ENCODE measurements around the gene NACAD.
A peak's percentile ranks its signal among the peaks of the same experiment; 100 is the strongest.

The NACAD gene, protein sequence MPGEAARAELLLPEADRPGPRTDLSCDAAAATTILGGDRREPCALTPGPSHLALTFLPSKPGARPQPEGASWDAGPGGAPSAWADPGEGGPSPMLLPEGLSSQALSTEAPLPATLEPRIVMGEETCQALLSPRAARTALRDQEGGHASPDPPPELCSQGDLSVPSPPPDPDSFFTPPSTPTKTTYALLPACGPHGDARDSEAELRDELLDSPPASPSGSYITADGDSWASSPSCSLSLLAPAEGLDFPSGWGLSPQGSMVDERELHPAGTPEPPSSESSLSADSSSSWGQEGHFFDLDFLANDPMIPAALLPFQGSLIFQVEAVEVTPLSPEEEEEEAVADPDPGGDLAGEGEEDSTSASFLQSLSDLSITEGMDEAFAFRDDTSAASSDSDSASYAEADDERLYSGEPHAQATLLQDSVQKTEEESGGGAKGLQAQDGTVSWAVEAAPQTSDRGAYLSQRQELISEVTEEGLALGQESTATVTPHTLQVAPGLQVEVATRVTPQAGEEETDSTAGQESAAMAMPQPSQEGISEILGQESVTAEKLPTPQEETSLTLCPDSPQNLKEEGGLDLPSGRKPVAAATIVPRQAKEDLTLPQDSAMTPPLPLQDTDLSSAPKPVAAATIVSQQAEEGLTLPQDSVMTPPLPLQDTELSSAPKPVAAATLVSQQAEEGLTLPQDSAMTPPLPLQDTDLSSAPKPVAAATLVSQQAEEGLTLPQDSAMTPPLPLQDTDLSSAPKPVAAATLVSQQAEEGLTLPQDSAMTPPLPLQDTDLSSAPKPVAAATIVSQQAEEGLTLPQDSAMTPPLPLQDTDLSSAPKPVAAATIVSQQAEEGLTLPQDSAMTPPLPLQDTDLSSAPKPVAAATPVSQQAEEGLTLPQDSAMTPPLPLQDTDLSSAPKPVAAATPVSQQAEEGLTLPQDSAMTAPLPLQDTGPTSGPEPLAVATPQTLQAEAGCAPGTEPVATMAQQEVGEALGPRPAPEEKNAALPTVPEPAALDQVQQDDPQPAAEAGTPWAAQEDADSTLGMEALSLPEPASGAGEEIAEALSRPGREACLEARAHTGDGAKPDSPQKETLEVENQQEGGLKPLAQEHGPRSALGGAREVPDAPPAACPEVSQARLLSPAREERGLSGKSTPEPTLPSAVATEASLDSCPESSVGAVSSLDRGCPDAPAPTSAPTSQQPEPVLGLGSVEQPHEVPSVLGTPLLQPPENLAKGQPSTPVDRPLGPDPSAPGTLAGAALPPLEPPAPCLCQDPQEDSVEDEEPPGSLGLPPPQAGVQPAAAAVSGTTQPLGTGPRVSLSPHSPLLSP (N-terminal part only)

DNA sequence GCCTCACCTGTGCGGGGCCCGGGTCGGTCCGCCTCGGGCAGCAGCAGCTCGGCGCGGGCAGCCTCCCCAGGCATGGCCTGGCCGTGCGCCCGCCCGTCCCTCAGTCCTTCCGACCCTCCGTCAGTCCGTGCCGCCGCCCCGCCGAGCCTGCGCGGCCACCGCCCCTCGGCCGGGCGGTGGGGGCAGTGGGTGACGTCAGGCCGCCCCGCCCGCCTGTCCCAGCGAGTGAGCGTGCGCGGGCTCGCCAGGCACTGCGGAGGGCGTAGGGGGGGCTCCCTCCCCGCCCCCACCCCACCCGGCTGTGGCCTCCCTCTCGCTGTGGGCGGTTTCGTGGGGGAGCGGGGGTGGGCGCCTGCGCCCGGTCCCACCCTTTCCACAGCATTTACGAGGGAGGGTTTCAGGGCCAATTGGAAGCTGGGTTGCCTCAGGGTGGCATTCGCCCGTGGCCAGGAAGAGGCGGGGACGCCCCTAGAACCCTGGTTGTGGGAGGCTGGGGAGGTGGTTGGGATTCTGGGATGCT, at the start of gene NACAD:
Gene NACAD (minus strand): TSS at position 149 of the 520 bp plus-strand sequence. CDS start 75 bp downstream, at position 74.
- no peaks in the 10 kb centered on the region for H3K36me3 ChIP-seq (ENCODE audit: control insufficient read depth, insufficient read depth, low read length)
- no peak within 1 kb of the TSS for H3K27ac ChIP-seq
- no peaks in the 10 kb centered on the region for H3K79me2 ChIP-seq
- H3K4me2 ChIP-seq (ENCODE audit: low read length), result peak within 1 kb of the TSS; percentile 13
- TF ChIP-seq, protein P1, sequence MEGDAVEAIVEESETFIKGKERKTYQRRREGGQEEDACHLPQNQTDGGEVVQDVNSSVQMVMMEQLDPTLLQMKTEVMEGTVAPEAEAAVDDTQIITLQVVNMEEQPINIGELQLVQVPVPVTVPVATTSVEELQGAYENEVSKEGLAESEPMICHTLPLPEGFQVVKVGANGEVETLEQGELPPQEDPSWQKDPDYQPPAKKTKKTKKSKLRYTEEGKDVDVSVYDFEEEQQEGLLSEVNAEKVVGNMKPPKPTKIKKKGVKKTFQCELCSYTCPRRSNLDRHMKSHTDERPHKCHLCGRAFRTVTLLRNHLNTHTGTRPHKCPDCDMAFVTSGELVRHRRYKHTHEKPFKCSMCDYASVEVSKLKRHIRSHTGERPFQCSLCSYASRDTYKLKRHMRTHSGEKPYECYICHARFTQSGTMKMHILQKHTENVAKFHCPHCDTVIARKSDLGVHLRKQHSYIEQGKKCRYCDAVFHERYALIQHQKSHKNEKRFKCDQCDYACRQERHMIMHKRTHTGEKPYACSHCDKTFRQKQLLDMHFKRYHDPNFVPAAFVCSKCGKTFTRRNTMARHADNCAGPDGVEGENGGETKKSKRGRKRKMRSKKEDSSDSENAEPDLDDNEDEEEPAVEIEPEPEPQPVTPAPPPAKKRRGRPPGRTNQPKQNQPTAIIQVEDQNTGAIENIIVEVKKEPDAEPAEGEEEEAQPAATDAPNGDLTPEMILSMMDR (IDR thresholded peaks at IDR 0.05), result no peak
- H3K27me3 ChIP-seq (ENCODE audit: control insufficient read depth, insufficient read depth, low read length), result no peaks in the 10 kb centered on the region
- H3K9me3 ChIP-seq (ENCODE audit: control insufficient read depth, low read length), result no peaks in the 10 kb centered on the region
- peak within 1 kb of the TSS; percentile 86 for H2AFZ ChIP-seq
- H3K4me1 ChIP-seq, result no peaks in the 10 kb centered on the region
- no peak within 1 kb of the TSS for H3K9ac ChIP-seq
- H3K4me3 ChIP-seq (ENCODE audit: low read depth, low read length), result no peak within 1 kb of the TSS

DNA sequence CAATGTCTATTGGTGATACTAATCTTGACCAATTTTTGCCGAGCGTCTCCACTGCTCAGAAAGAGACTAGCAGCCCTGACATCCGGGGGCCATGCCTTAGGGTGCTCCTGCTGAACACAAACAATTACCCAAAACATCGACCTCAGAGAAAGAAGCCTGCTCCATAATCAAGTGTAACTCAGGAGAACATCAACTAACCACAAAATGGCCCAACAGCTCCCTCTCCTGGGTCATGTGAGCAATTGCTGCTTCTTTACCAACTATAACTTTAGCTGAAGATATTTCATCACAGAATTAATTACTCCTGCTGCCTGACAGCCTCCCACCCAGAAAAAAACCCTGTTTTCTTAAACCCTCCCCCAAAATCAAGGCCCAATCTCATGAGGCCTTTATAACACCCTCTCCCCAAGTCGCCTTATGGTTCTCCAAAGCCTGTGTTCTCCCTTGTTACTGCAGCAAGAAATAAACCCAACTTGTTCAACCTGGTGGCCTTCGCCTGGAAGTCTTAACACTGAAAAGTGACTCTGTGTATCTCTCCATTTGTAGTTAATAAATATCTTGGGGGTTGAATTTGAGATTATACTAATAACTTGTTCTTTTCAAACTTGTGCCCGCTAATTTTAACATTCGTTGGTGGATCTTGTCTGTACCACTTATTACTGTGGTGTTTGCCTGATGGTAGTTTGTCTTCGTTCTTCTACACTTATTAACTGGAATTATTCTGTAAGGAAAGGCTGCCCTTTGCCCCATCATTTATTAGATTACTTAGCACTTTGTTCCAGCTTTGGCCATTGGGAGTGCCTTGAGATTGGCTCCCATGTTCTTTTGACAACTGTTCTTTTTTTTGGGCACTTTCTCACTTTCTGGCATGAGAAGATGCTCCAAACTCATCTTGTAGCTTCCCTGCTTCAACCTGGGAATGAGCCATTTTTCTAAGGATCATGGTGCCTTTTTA, 47.6 kb upstream of the NACAD start:
- no peaks in the 10 kb centered on the region for H3K4me1 ChIP-seq
- H3K27me3 ChIP-seq (ENCODE audit: control insufficient read depth, insufficient read depth, low read length), result no peaks in the 10 kb centered on the region
- no peaks in the 10 kb centered on the region for H3K36me3 ChIP-seq (ENCODE audit: control insufficient read depth, insufficient read depth, low read length)
- peak overlapping the region; percentile 47 for H2AFZ ChIP-seq
- H3K4me2 ChIP-seq (ENCODE audit: low read length), result no peak overlapping the region
- TF ChIP-seq, protein P1 (IDR thresholded peaks at IDR 0.05), result peak; percentile 81
- H3K79me2 ChIP-seq, result no peaks in the 10 kb centered on the region
- H3K4me3 ChIP-seq (ENCODE audit: low read depth, low read length), result no peak overlapping the region
- no peak overlapping the region for H3K9ac ChIP-seq
- no peak overlapping the region for H3K27ac ChIP-seq
- H3K9me3 ChIP-seq (ENCODE audit: control insufficient read depth, low read length), result no peaks in the 10 kb centered on the region

DNA sequence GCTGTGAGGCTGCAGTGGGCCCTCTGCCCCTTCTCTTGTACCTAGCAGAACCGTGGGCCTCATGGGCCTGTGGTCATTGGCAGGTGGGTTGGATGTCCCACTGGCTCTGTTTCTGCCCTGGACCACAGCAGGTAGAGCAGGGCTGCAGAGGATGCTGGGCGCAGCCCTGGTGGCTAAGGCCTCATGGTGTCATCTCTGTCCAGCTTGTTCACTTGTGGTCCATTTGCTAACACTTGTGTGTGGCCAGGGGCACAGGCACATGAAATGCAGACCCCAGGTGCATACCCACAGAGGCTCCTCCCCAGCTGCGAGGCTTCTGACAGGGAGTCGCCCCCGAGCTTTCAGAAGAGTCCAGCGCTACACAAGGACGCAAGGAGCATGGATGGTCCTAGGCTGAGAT, 45.1 kb upstream of the NACAD start:
- H3K27me3 ChIP-seq (ENCODE audit: control insufficient read depth, insufficient read depth, low read length), result no peaks in the 10 kb centered on the region
- H2AFZ ChIP-seq, result no peak overlapping the region
- no peaks in the 10 kb centered on the region for H3K79me2 ChIP-seq
- no peak overlapping the region for H3K27ac ChIP-seq
- H3K4me2 ChIP-seq (ENCODE audit: low read length), result no peak overlapping the region
- H3K9me3 ChIP-seq (ENCODE audit: control insufficient read depth, low read length), result no peaks in the 10 kb centered on the region
- H3K4me3 ChIP-seq (ENCODE audit: low read depth, low read length), result no peak overlapping the region
- no peaks in the 10 kb centered on the region for H3K4me1 ChIP-seq
- no peak overlapping the region for H3K9ac ChIP-seq
- no peaks in the 10 kb centered on the region for H3K36me3 ChIP-seq (ENCODE audit: control insufficient read depth, insufficient read depth, low read length)
- TF ChIP-seq, protein P1 (IDR thresholded peaks at IDR 0.05), result no peak

DNA sequence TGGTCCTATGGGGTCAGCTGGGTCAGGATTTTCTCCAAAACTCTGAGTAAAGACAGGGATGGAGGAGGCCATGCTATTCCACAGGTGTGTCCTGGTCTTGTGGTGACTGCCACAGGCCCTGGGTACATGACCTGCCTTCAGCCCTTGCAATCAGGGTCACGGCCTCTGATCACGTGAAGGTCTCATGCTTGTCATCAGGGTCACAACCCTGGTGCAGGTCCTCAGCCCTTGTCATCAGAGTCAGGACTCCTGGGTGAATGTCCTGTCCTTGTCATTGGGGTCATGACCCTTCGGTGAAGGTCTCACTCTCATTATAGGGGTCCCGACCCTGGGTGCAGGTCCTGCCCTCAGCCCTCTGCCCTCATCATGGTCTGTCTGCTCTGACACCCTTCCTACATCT, 44.6 kb upstream of the NACAD start:
- no peaks in the 10 kb centered on the region for H3K79me2 ChIP-seq
- no peak overlapping the region for H3K9ac ChIP-seq
- H3K36me3 ChIP-seq (ENCODE audit: control insufficient read depth, insufficient read depth, low read length), result no peaks in the 10 kb centered on the region
- no peak overlapping the region for H3K27ac ChIP-seq
- H3K9me3 ChIP-seq (ENCODE audit: control insufficient read depth, low read length), result no peaks in the 10 kb centered on the region
- H2AFZ ChIP-seq, result no peak overlapping the region
- no peak overlapping the region for H3K4me3 ChIP-seq (ENCODE audit: low read depth, low read length)
- TF ChIP-seq, protein P1 (IDR thresholded peaks at IDR 0.05), result no peak
- H3K27me3 ChIP-seq (ENCODE audit: control insufficient read depth, insufficient read depth, low read length), result no peaks in the 10 kb centered on the region
- no peak overlapping the region for H3K4me2 ChIP-seq (ENCODE audit: low read length)
- no peaks in the 10 kb centered on the region for H3K4me1 ChIP-seq

All from parathyroid adenoma (tissue), 2 donors.